Smooth muscle cell (in vitro differentiated cells): ENCODE results near the gene SRPX. TPM values are rescaled to one million over a fixed set of nuclear protein-coding genes. Genes with fewer than 3 reads are reported as not detected.

Source experiments
- DNase-seq: peaks from one replicate; lab custom pipeline; 2025; ENCODE audit not compliant: unreplicated experiment; lab: John Stamatoyannopoulos, UW
- H2AFZ ChIP-seq: fragments of 200-600 bp; sonication (generic); 2 replicates; pipeline ENCODE4 v1.6.0; 2016; ENCODE audit warnings: antibody characterized with exemption, low read depth, mild to moderate bottlenecking
- H3F3A ChIP-seq: fragments of 200-600 bp; sonication (generic); 2 replicates; pipeline ENCODE4 v1.6.0; 2017; ENCODE audit warnings: antibody characterized with exemption, low read depth
- H3K27ac ChIP-seq: fragments of 200-600 bp; sonication (generic); 2 replicates; pipeline ENCODE4 v1.5.1; 2016; ENCODE audit warnings: low read depth, mild to moderate bottlenecking
- H3K27me3 ChIP-seq: fragments of 200-600 bp; sonication (generic); 2 replicates; pipeline ENCODE4 v1.6.1; 2016; ENCODE audit warnings: low read depth, mild to moderate bottlenecking
- H3K36me3 ChIP-seq: fragments of 200-600 bp; sonication (generic); 2 replicates; pipeline ENCODE4 v1.5.1; 2016; ENCODE audit warnings: low read depth
- H3K4me1 ChIP-seq: fragments of 200-600 bp; sonication (generic); 2 replicates; pipeline ENCODE4 v1.5.1; 2016; ENCODE audit warnings: low read depth
- H3K4me2 ChIP-seq: fragments of 200-600 bp; sonication (generic); 2 replicates; pipeline ENCODE4 v1.6.0; 2016; ENCODE audit warnings: mild to moderate bottlenecking
- H3K4me3 ChIP-seq: fragments of 200-600 bp; sonication (generic); 2 replicates; pipeline ENCODE4 v1.5.1; 2016; ENCODE audit warnings: mild to moderate bottlenecking
- H3K79me2 ChIP-seq: fragments of 200-600 bp; sonication (generic); 2 replicates; pipeline ENCODE4 v1.6.0; 2016; ENCODE audit warnings: low read depth, mild to moderate bottlenecking
- H3K9ac ChIP-seq: fragments of 200-600 bp; sonication (generic); 2 replicates; pipeline ENCODE4 v1.6.0; 2016; ENCODE audit warnings: low read depth
- H3K9me3 ChIP-seq: fragments of 200-600 bp; sonication (generic); replicated peaks from 2 replicates; pipeline ENCODE4 v1.5.1; 2016; ENCODE audit warnings: low read depth
- H4K20me1 ChIP-seq: fragments of 200-600 bp; sonication (generic); 2 replicates; pipeline ENCODE4 v1.6.0; 2016; ENCODE audit warnings: low read depth
- CTCF ChIP-seq: fragments of 200-600 bp; sonication (generic); IDR thresholded peaks from 2 replicates; pipeline ENCODE4 v1.5.1; 2017; ENCODE audit warnings: borderline replicate concordance, mild to moderate bottlenecking, antibody characterized with exemption; ENCODE audit not compliant: insufficient read depth, poor library complexity, severe bottlenecking
- WGBS: methylation state at CpG from one replicate; pipeline ENCODE4 v1.1.7; 2016; ENCODE audit warnings: low lambda C conversion rate; 5-methylcytosine and 5-hydroxymethylcytosine counted together
- polyA plus RNA-seq: library from polyadenylated mRNA; unstranded; fragments of >200 nt; fragmentation: Nextera tagmentation; extraction: Ambion mirVana; gene quantifications from 2 replicates; pipeline ENCODE4 v1.2.1, GENCODE V29; 2016
- total RNA-seq: library from RNA; depleted of rRNA; stranded (reverse); fragments of >200 nt; gene quantifications from 2 replicates; pipeline ENCODE4 v1.2.3, GENCODE V29; 2014

Gene SRPX
- total and polyA plus RNA-seq, 2 experiments from 2014 or later: 46.1 to 64.9 TPM

GRCh38 chrX:38105216-38105725 is 115.4 kb downstream of the SRPX start:
- H3K4me2 ChIP-seq: no peak overlapping the region
- 74% methylated on average over 6 of the region's 6 CpGs for WGBS
- no peaks in the 10 kb centered on the region for H3K9me3 ChIP-seq
- no peak for DNase-seq
- no peak overlapping the region for H3K9ac ChIP-seq
- H3K79me2 ChIP-seq: no peaks in the 10 kb centered on the region
- no peaks in the 10 kb centered on the region for H3K4me1 ChIP-seq
- no peak for TF ChIP-seq CTCF
- H2AFZ ChIP-seq: no peak overlapping the region
- H3K36me3 ChIP-seq: no peaks in the 10 kb centered on the region
- H4K20me1 ChIP-seq: no peaks in the 10 kb centered on the region
- H3F3A ChIP-seq: no peaks in the 10 kb centered on the region
- no peaks in the 10 kb centered on the region for H3K27me3 ChIP-seq
- no peak overlapping the region for H3K4me3 ChIP-seq
- no peak overlapping the region for H3K27ac ChIP-seq

GRCh38 chrX:38103857-38104812 is 116.5 kb downstream of the SRPX start:
- WGBS: 80% methylated on average over 5 of the region's 5 CpGs
- no peaks in the 10 kb centered on the region for H3K4me1 ChIP-seq
- H3K36me3 ChIP-seq: no peaks in the 10 kb centered on the region
- H3F3A ChIP-seq: no peaks in the 10 kb centered on the region
- no peaks in the 10 kb centered on the region for H3K27me3 ChIP-seq
- H2AFZ ChIP-seq: no peak overlapping the region
- no peaks in the 10 kb centered on the region for H3K79me2 ChIP-seq
- no peak for TF ChIP-seq CTCF
- no peak overlapping the region for H3K9ac ChIP-seq
- no peak overlapping the region for H3K27ac ChIP-seq
- no peaks in the 10 kb centered on the region for H4K20me1 ChIP-seq
- H3K4me3 ChIP-seq: no peak overlapping the region
- H3K4me2 ChIP-seq: no peak overlapping the region
- peaks cover 3% of the 10 kb centered on the region for H3K9me3 ChIP-seq
- no peak for DNase-seq

GRCh38 chrX:38102875-38103274 is 117.8 kb downstream of the SRPX start:
- H3K36me3 ChIP-seq: no peaks in the 10 kb centered on the region
- peaks cover 3% of the 10 kb centered on the region for H3K9me3 ChIP-seq
- WGBS: 64% methylated on average over 1 of the region's 1 CpG
- H3K79me2 ChIP-seq: no peaks in the 10 kb centered on the region
- no peak for TF ChIP-seq CTCF
- H3F3A ChIP-seq: no peaks in the 10 kb centered on the region
- H3K9ac ChIP-seq: no peak overlapping the region
- no peaks in the 10 kb centered on the region for H3K27me3 ChIP-seq
- no peaks in the 10 kb centered on the region for H4K20me1 ChIP-seq
- no peak overlapping the region for H3K27ac ChIP-seq
- no peak overlapping the region for H3K4me2 ChIP-seq
- no peak overlapping the region for H2AFZ ChIP-seq
- H3K4me3 ChIP-seq: no peak overlapping the region
- DNase-seq: no peak
- H3K4me1 ChIP-seq: no peaks in the 10 kb centered on the region
